Activated T-helper 1 cell treated with anti-CD3 and anti-CD28 coated beads, Interleukin-12 subunit alpha, Interleukin-12 subunit beta, Interleukin-2, Interleukin-4 antibody, amounts not matched to agents 30 ng/mL and 10 ng/mL and 1 ng/mL, durations not matched to agents 14 hours and 24 hours and 36 hours (primary cell): ENCODE results near the gene VILL. TPM values are rescaled to one million over a fixed set of nuclear protein-coding genes. Genes with fewer than 3 reads are reported as not detected.
"Not testable (repeated sequence)": the region's sequence is repeated elsewhere in the genome, so short reads cannot be mapped to it uniquely, and the experiment has no call there.

Experiments
- DNase-seq: peaks from one replicate; pipeline ENCODE4 v3.0.0; 2021; ENCODE audit warnings: low spot score
- H3K27ac Mint-ChIP-seq: one replicate; pipeline ENCODE4 v1.8.0; 2021; ENCODE audit warnings: mild to moderate bottlenecking, mixed read lengths
- H3K27me3 Mint-ChIP-seq: one replicate; pipeline ENCODE4 v1.8.0; 2022; ENCODE audit warnings: mild to moderate bottlenecking, moderate library complexity, mixed read lengths; ENCODE audit not compliant: insufficient read depth
- H3K36me3 Mint-ChIP-seq: one replicate; pipeline ENCODE4 v1.8.0; 2021; ENCODE audit warnings: low read depth, mixed read lengths
- H3K4me1 Mint-ChIP-seq: one replicate; pipeline ENCODE4 v1.8.0; 2021; ENCODE audit warnings: low read depth, mixed read lengths
- H3K4me3 Mint-ChIP-seq: one replicate; pipeline ENCODE4 v1.8.0; 2021; ENCODE audit warnings: mild to moderate bottlenecking, moderate library complexity, mixed read lengths
- H3K9me3 Mint-ChIP-seq: one replicate; pipeline ENCODE4 v1.8.0; 2021; ENCODE audit warnings: mixed read lengths
- intact Hi-C: fragments of 100-400 bp; cut with micrococcal nuclease; formaldehyde crosslinking; loops from one replicate; pipeline ENCODE4 v1.15.1; 2024
- total RNA-seq: library from RNA; stranded (reverse); gene quantifications from 2 replicates; pipeline ENCODE4 v1.2.3, GENCODE V29; 2022

The VILL gene
- total RNA-seq, 1 donor from 2014 or later = 11.6 TPM

DNA sequence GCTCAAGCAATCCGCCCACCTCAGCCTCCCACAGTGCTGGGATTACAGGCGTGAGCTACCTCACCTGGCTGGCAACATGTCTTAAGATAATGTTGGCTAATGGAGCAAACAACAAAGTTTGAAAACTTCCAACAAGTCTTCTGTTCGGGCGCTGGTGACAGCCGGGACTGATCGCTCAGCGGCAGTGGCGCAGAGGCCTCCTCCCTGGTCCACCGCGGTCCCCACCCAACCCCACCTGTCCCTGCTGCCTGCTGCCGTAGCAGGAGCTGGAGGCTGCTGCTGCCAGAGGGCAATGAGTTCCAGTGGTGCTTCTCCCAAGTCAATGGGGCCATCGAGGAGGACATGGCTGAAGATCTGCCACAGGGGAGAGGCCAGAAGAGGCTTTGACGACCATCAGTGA is 60.5 kb downstream of the VILL start:
- intact Hi-C loops = no loop called here
- H3K4me3 Mint-ChIP-seq = no peak overlapping the region
- H3K4me1 Mint-ChIP-seq = peaks cover 14% of the 10 kb centered on the region
- DNase-seq = no peak
- H3K9me3 Mint-ChIP-seq = no peaks in the 10 kb centered on the region
- H3K27ac Mint-ChIP-seq = no peak overlapping the region
- no peaks in the 10 kb centered on the region for H3K36me3 Mint-ChIP-seq
- H3K27me3 Mint-ChIP-seq = peaks cover 5% of the 10 kb centered on the region

DNA sequence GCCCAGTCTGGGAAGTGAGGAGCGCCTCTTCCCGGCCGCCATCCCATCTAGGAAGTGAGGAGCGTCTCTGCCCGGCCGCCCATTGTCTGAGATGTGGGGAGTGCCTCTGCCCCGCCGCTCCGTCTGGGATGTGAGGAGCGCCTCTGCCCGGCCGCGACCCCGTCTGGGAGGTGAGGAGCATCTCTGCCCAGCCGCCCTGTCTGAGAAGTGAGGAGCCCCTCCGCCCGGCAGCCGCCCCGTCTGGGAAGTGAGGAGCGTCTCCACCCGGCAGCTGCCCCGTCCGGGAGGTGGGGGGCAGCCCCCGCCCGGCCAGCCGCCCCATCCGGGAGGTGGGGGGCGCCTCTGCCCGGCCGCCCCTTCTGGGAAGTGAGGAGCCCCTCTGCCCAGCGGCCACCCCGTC is 62.7 kb downstream of the VILL start:
- not testable (repeated sequence) for H3K9me3 Mint-ChIP-seq

DNA sequence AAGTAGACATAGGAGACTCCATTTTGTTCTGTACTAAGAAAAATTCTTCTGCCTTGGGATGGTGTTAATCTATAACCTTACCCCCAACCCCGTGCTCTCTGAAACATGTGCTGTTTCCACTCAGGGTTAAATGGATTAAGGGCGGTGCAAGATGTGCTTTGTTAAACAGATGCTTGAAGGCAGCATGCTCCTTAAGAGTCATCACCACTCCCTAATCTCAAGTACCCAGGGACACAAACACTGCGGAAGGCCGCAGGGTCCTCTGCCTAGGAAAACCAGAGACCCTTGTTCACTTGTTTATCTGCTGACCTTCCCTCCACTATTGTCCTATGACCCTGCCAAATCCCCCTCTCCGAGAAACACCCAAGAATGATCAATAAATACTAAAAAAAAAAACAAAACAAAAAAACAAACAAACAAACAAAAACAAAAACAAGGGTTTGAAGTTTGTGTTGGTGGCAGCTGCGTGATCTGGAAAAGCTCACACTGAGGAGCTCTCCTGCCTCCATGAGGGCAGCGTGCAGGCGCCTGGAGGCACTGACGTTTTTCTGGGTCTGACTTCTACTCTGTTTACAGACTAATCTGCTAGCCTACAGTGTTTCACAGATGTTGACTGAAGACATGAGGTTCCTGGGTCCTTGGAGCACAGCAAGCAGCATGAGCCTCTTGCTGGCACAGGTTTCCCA is 63.4 kb downstream of the VILL start:
- intact Hi-C loops, H3K27me3 Mint-ChIP-seq, H3K36me3 Mint-ChIP-seq, H3K4me3 Mint-ChIP-seq, H3K9me3 Mint-ChIP-seq, H3K27ac Mint-ChIP-seq, DNase-seq: not testable (repeated sequence)
- peaks cover 14% of the 10 kb centered on the region for H3K4me1 Mint-ChIP-seq

More for the DNA sequence above, 62.7 kb downstream of the VILL start:
- H3K36me3 Mint-ChIP-seq, H3K27me3 Mint-ChIP-seq, H3K4me3 Mint-ChIP-seq, H3K27ac Mint-ChIP-seq, DNase-seq, intact Hi-C loops: not testable (repeated sequence)
- peaks cover 14% of the 10 kb centered on the region for H3K4me1 Mint-ChIP-seq

GRCh38 chr3:38054499-38055001 is 64.0 kb downstream of the VILL start:
- Mint-ChIP-seq H3K27me3 (peaks cover 6% of the 10 kb centered on the region), H3K4me1 (peaks cover 14% of the 10 kb centered on the region), H3K27ac (peak overlapping the region; percentile 50), H3K36me3 (no peaks in the 10 kb centered on the region), H3K4me3 (peak overlapping the region; percentile 9), H3K9me3 (no peaks in the 10 kb centered on the region)
- intact Hi-C loops = no loop called here
- DNase-seq = no peak

Other genes starting within 250 kb of the VILL start
- gene CTDSPL, start 128.9 kb upstream of the VILL start, total RNA-seq = 3.5 and 3.7 TPM in 2 replicates
- 3.9 and 4.3 TPM in 2 replicates for gene PLCD1, start 38.9 kb downstream of the VILL start, total RNA-seq
- 0.10 and 0.12 TPM in 2 replicates for gene DLEC1, start 48.4 kb downstream of the VILL start, total RNA-seq
- 69.3 and 73.4 TPM in 2 replicates for gene ACAA1, start 146.3 kb downstream of the VILL start, total RNA-seq
- 38.6 and 42.1 TPM in 2 replicates for gene MYD88, start 147.9 kb downstream of the VILL start, total RNA-seq
- 48.6 and 50.8 TPM in 2 replicates for gene OXSR1, start 174.8 kb downstream of the VILL start, total RNA-seq